NCI-H2107 treated with DMSO at 0.1 percent for 48 hours (cell line): Measurements from ENCODE around the gene MBD1.
A peak's percentile ranks its signal among the peaks of the same experiment; 100 is the strongest.
"Not testable (repeated sequence)": the region's sequence is repeated elsewhere in the genome, so short reads cannot be mapped to it uniquely, and the experiment has no call there.

ENCODE experiments used
- DNase-seq: peaks from one replicate; lab custom pipeline; 2025; ENCODE audit not compliant: unreplicated experiment; lab: John Stamatoyannopoulos, UW

MBD1 gene

GRCh38 chr18:50281295-50281971 lies at the start of gene MBD1:
MBD1 (minus strand) TSS chr18:50281523; CDS start chr18:50279992, 1,531 bp downstream.
- DNase-seq: peak; percentile 96

- DNase-seq: no peak
Observed at GRCh38 chr18:50330176-50330575, 48.9 kb upstream of the MBD1 start.

GRCh38 chr18:50327983-50328382 lies 46.7 kb upstream of the MBD1 start:
- DNase-seq: no peak

GRCh38 chr18:50320719-50321118 lies 39.4 kb upstream of the MBD1 start:
- no peak for DNase-seq

- no peak for DNase-seq
Observed at GRCh38 chr18:50315100-50315871, 34.0 kb upstream of the MBD1 start.

- DNase-seq: no peak
Observed at GRCh38 chr18:50313873-50314460, 32.6 kb upstream of the MBD1 start.

- no peak for DNase-seq
Observed at GRCh38 chr18:50313031-50313607, 31.8 kb upstream of the MBD1 start.

- DNase-seq: no peak
Observed at GRCh38 chr18:50312296-50313030, 31.1 kb upstream of the MBD1 start.

- no peak for DNase-seq
Observed at GRCh38 chr18:50311650-50312049, 30.3 kb upstream of the MBD1 start.

- no peak for DNase-seq
Observed at GRCh38 chr18:50310080-50310479, 28.8 kb upstream of the MBD1 start.

- not testable (repeated sequence) for DNase-seq
Observed at GRCh38 chr18:50308851-50309250, 27.5 kb upstream of the MBD1 start.

- DNase-seq: peak; percentile 85
Observed at GRCh38 chr18:50307738-50308470, 26.6 kb upstream of the MBD1 start.

GRCh38 chr18:50307400-50307737 lies 26.0 kb upstream of the MBD1 start:
- no peak for DNase-seq

GRCh38 chr18:50306944-50307343 lies 25.6 kb upstream of the MBD1 start:
- DNase-seq: no peak

- DNase-seq: no peak
Observed at GRCh38 chr18:50301074-50301473, 19.8 kb upstream of the MBD1 start.

- no peak for DNase-seq
Observed at GRCh38 chr18:50299626-50300388, 18.5 kb upstream of the MBD1 start.

GRCh38 chr18:50298443-50299284 lies 17.3 kb upstream of the MBD1 start:
- no peak for DNase-seq

GRCh38 chr18:50297621-50298442 lies 16.5 kb upstream of the MBD1 start:
- no peak for DNase-seq
